Measurements from ENCODE around the gene MROH9. TPM values are rescaled to one million over a fixed set of nuclear protein-coding genes. Genes with fewer than 3 reads are reported as not detected.
"Not testable (repeated sequence)": the region's sequence is repeated elsewhere in the genome, so short reads cannot be mapped to it uniquely, and the experiment has no call there.

The MROH9 gene
- 0.16 TPM in 1 of 2 replicates, not detected in the other for total RNA-seq
- not detected for polyA plus RNA-seq (2012)

DNA sequence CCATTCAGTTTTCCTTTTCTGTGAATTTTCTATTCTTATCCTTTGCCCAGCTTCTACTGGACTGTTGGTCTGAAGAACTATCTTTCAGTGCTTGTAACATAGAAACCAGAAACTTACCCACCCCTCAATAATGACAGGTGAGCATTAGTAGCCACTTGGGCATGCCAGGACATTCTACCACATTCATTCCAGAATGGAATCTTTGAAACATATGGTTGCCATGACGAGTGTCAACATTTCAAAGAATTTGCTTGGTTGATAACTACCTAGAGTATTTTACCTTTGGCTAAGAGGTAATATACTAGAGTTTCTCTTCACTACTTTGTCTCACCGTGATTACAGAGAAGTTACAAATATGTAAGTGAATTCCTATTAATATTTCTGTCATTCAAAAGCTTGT lies at the start of gene MROH9:
Gene MROH9 (plus strand): TSS at position 304 of the 400 bp plus-strand sequence. CDS start 10,023 bp downstream, outside the sequence.
- DNase-seq (ENCODE audit: low read depth): no peak

DNA sequence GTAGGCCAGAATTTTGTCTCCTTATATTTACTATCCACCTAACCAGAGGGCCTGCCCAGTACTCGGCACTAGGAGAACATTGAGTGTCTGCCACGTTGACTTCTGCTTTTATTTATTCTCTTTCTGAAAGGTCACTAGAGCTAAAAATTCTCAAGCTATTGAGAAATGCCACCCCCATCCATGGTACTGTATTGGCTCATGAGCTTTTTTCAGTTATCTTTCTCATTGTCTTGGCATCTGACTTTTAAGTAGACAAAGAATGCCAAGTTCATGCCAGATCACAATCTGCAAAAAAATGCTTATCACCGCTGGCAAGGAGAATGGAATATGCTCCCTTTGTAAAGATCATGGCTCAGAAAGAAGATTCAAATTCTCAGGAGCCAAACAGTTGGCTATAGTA lies 49.8 kb upstream of the MROH9 start:
- DNase-seq (ENCODE audit: low read depth): peak; percentile 21

- no peak for DNase-seq (ENCODE audit: low read depth)
Measured at GRCh38 chr1:170886460-170886859, 48.9 kb upstream of the MROH9 start.

- DNase-seq (ENCODE audit: low read depth): no peak
Measured at GRCh38 chr1:170887726-170888125, 47.6 kb upstream of the MROH9 start.

GRCh38 chr1:170891872-170892271 lies 43.5 kb upstream of the MROH9 start:
- DNase-seq (ENCODE audit: low read depth): no peak

- DNase-seq (ENCODE audit: low read depth): peak; percentile 11
Measured at GRCh38 chr1:170893655-170894297, 41.6 kb upstream of the MROH9 start.

DNA sequence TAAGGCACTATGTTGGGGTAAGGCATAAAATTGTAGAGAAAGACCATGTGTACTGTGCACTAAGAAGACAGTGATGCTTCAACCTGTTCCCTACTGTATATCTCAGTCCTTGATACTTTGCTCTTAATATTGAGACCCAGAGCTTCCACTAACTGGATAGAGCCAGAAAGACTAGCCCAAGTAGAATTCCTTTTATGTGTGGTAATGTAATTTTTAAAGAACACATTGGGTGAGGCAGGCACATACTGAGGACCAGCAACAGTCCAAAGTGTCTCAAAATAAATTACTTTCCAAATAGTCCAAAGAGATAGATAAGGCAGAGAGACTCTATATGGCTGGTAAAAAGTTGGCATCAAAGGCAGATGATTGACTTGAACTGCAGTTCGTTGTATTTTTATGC lies 31.4 kb upstream of the MROH9 start:
- no peak for DNase-seq (ENCODE audit: low read depth)

- no peak for DNase-seq (ENCODE audit: low read depth)
Measured at GRCh38 chr1:170908942-170909341, 26.4 kb upstream of the MROH9 start.

DNA sequence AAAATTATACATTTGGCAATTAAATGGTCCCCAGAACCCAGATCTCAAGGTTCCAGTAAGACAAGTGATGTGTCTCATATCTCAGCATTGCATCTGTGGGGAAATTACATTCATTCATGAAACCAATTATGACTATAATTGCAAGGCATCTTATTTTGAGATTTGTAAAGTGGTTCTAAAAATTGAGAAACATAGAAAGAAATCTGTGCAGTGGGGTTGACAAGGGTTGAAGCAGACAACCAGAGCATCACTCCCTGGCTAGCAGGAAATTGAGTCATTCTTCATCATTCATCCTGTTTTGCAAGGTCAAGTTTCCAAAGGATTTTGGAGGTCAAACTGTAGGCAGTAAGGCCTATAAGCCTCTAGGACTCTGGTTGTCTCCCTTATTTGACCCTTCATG lies 25.1 kb upstream of the MROH9 start:
- no peak for DNase-seq (ENCODE audit: low read depth)

GRCh38 chr1:170917373-170917772 lies 18.0 kb upstream of the MROH9 start:
- DNase-seq (ENCODE audit: low read depth): no peak

DNA sequence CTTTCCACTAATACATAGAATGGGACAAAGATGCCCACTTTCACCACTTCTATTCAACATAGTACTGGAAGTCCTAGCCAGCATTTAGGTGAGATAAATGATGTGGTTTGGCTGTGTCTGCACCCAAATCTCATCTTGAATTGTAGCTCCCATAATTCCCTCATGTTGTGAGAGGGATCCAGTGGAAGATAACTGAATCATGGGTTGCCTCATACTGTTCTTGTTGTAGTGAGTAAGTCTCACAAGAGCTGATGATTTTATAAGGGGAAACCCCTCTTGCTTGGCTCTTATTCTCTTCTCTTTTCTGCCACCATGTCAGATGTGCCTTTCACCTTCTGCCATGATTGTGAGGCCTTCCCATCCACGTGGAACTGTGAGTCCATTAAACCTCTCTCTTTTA lies 10.7 kb upstream of the MROH9 start:
- DNase-seq (ENCODE audit: low read depth): not testable (repeated sequence)

- no peak for DNase-seq (ENCODE audit: low read depth)
Measured at GRCh38 chr1:170927955-170928840, 7.1 kb upstream of the MROH9 start.

- peak; percentile 68 for DNase-seq (ENCODE audit: low read depth)
Measured at GRCh38 chr1:170929412-170929834, 5.9 kb upstream of the MROH9 start.

GRCh38 chr1:170929835-170930554 lies 5.3 kb upstream of the MROH9 start:
- DNase-seq (ENCODE audit: low read depth): peak; percentile 81

DNA sequence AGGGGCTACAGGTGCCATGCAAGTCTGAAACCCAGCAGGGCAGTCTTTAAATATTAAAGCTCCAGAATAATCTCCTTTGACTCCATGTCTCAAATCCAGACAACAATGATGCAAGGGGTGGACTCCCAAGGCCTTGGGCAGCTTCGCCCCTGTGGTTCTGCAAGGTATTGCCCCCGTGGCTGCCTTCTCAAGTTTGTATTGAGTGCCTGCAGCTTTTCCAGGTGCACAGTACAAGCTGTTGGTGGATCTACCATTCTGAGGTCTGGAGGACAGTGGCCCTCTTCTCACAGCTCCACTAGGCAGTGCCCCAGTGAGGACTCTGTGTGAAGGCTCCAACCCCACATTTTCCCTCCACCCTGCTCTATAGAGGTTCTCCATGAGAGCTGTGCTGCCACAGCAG lies 3.7 kb upstream of the MROH9 start:
- no peak for DNase-seq (ENCODE audit: low read depth)

DNA sequence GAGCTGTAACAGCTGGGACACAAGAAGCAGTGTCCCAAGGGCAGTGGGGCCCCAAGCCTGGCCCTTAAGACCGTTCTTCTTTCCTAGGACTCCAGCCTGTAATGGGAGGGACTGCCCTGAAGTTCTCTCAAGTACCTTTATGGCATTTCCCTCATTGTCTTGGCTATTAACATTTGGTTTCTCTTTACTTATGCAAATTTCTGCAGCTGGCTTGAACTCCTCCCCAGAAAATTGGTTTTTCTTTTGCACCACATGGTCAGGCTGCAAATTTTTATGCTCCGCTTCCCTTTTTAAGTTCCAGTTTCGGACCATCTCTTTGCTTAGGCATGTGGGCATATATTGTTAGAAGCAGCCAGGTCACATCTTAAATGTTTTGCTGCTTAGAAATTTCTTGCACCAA lies 3.1 kb upstream of the MROH9 start:
- DNase-seq (ENCODE audit: low read depth): no peak

- DNase-seq (ENCODE audit: low read depth): no peak
Measured at GRCh38 chr1:170938281-170938680, 2.9 kb downstream of the MROH9 start.

GRCh38 chr1:170939476-170939875 lies 4.1 kb downstream of the MROH9 start:
- DNase-seq (ENCODE audit: low read depth): no peak

- DNase-seq (ENCODE audit: low read depth): not testable (repeated sequence)
Measured at GRCh38 chr1:170951744-170952143, 16.4 kb downstream of the MROH9 start.

GRCh38 chr1:170959385-170959784 lies 24.1 kb downstream of the MROH9 start:
- no peak for DNase-seq (ENCODE audit: low read depth)

DNA sequence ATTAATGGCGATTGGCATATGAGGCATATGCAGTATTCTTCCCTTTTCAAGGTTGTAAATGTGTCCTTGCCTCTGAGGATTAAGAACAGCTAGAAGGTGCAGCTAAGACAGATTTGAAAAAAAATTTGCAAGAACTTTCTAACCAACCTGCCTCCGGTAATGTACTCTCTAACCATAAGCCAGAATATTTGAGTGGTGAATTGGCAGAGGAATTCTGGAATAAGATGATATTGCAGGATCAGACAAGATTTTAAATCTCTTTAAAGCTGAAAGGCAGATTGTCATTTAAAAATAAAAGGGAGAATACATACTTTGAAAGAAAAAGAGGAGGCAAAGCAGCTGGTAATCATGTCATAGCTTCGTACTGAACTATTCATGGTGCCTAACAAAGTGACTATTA lies 29.2 kb downstream of the MROH9 start:
- DNase-seq (ENCODE audit: low read depth): no peak

Measured in myocyte (in vitro differentiated cells).